Neural progenitor cell (in vitro differentiated cells): ENCODE results near the gene PLCL1. TPM values are rescaled to one million over a fixed set of nuclear protein-coding genes. Genes with fewer than 3 reads are reported as not detected.

Source experiments
- DNase-seq: peaks from one replicate; pipeline ENCODE4 v3.0.0-alpha.2; 2016; ENCODE audit warnings: low spot score
- H2AFZ ChIP-seq: fragments of 200-600 bp; sonication (generic); replicated peaks from 2 replicates; pipeline ENCODE4 v1.6.1; 2016; ENCODE audit warnings: antibody characterized with exemption
- H3F3A ChIP-seq: fragments of 200-600 bp; sonication (generic); 2 replicates; pipeline ENCODE4 v1.6.1; 2016; ENCODE audit warnings: antibody characterized with exemption, low read depth
- H3K27ac ChIP-seq: fragments of 200-600 bp; sonication (generic); 2 replicates; pipeline ENCODE4 v1.5.1; 2016; ENCODE audit warnings: mild to moderate bottlenecking
- H3K27me3 ChIP-seq: fragments of 200-600 bp; sonication (generic); 2 replicates; pipeline ENCODE4 v1.6.1; 2016; ENCODE audit warnings: mild to moderate bottlenecking, moderate library complexity
- H3K36me3 ChIP-seq: fragments of 200-600 bp; sonication (generic); 2 replicates; pipeline ENCODE4 v1.5.1; 2016
- H3K4me1 ChIP-seq: fragments of 200-600 bp; sonication (generic); 2 replicates; pipeline ENCODE4 v1.6.1; 2016; ENCODE audit warnings: mixed run types
- H3K4me2 ChIP-seq: fragments of 200-600 bp; sonication (generic); 2 replicates; pipeline ENCODE4 v1.6.1; 2016
- H3K4me3 ChIP-seq: fragments of 200-600 bp; sonication (generic); 2 replicates; pipeline ENCODE4 v1.5.1; 2016
- H3K79me2 ChIP-seq: fragments of 200-600 bp; sonication (generic); 2 replicates; pipeline ENCODE4 v1.6.1; 2016; ENCODE audit warnings: low read depth
- H3K9ac ChIP-seq: fragments of 200-600 bp; sonication (generic); 2 replicates; pipeline ENCODE4 v1.6.1; 2016
- H3K9me3 ChIP-seq: fragments of 200-600 bp; sonication (generic); 2 replicates; pipeline ENCODE4 v1.5.1; 2016; ENCODE audit warnings: low read depth
- H4K20me1 ChIP-seq: fragments of 200-600 bp; sonication (generic); 2 replicates; pipeline ENCODE4 v1.6.1; 2016; ENCODE audit warnings: low read depth
- H3K27ac Mint-ChIP-seq: 3 replicates; pipeline ENCODE4 v1.8.0; 2021; ENCODE audit warnings: mixed read lengths
- H3K27me3 Mint-ChIP-seq: 2 replicates; pipeline ENCODE4 v1.8.0; 2022; ENCODE audit warnings: low read depth, mild to moderate bottlenecking, inconsistent platforms, moderate library complexity, mixed read lengths; ENCODE audit not compliant: insufficient read depth
- H3K36me3 Mint-ChIP-seq: 3 replicates; pipeline ENCODE4 v1.8.0; 2021; ENCODE audit warnings: mixed read lengths
- H3K4me1 Mint-ChIP-seq: 3 replicates; pipeline ENCODE4 v1.8.0; 2021; ENCODE audit warnings: mixed read lengths
- H3K4me3 Mint-ChIP-seq: 3 replicates; pipeline ENCODE4 v1.8.0; 2021; ENCODE audit warnings: mild to moderate bottlenecking, moderate library complexity, mixed read lengths
- H3K9me3 Mint-ChIP-seq: 3 replicates; pipeline ENCODE4 v1.8.0; 2020; ENCODE audit warnings: mixed read lengths
- CTCF ChIP-seq: fragments of 200-600 bp; sonication (generic); IDR thresholded peaks from 2 replicates; pipeline ENCODE4 v1.5.1; 2017; ENCODE audit warnings: antibody characterized with exemption, mild to moderate bottlenecking
- EZH2 ChIP-seq: fragments of 200-600 bp; sonication (generic); IDR thresholded peaks from 2 replicates; pipeline ENCODE4 v1.6.1; 2017; ENCODE audit warnings: antibody characterized with exemption, mild to moderate bottlenecking, moderate library complexity
- EZH2phosphoT487 ChIP-seq: fragments of 200-600 bp; sonication (generic); IDR thresholded peaks from 2 replicates; pipeline ENCODE4 v1.6.1; 2017; ENCODE audit warnings: antibody characterized with exemption
- total RNA-seq: library from RNA; depleted of rRNA; stranded (reverse); fragments of >200 nt; gene quantifications from 2 replicates; pipeline ENCODE4 v1.2.3, GENCODE V29; 2015; ENCODE audit warnings: low replicate concordance

The PLCL1 gene
- total RNA-seq, 1 donor from 2014 or later: 0.41 TPM

GRCh38 chr2:197795277-197795676 is 9.1 kb upstream of the PLCL1 start:
- Histone ChIP-seq H3K79me2 (no peaks in the 10 kb centered on the region), H3F3A (no peaks in the 10 kb centered on the region), H3K27ac (no peak overlapping the region), H3K4me2 (no peak overlapping the region), H3K4me3 (no peak overlapping the region), H4K20me1 (no peaks in the 10 kb centered on the region), H3K27me3 (peaks cover 18% of the 10 kb centered on the region), H3K4me1 (no peaks in the 10 kb centered on the region), H3K9ac (no peak overlapping the region), H2AFZ (no peak overlapping the region), H3K9me3 (no peaks in the 10 kb centered on the region), H3K36me3 (no peaks in the 10 kb centered on the region)
- TF ChIP-seq EZH2phosphoT487: no peak
- TF ChIP-seq CTCF: no peak
- no peak for TF ChIP-seq EZH2
- Mint-ChIP-seq H3K4me3 (no peak overlapping the region), H3K27ac (no peak overlapping the region), H3K9me3 (peaks cover 7% of the 10 kb centered on the region), H3K4me1 (peaks cover 3% of the 10 kb centered on the region), H3K27me3 (no peaks in the 10 kb centered on the region), H3K36me3 (no peaks in the 10 kb centered on the region)
- DNase-seq: no peak

- Histone ChIP-seq H4K20me1 (no peaks in the 10 kb centered on the region), H3F3A (no peaks in the 10 kb centered on the region), H3K9me3 (no peaks in the 10 kb centered on the region), H3K4me3 (no peak overlapping the region), H3K9ac (no peak overlapping the region), H2AFZ (peak overlapping the region; percentile 26), H3K27ac (no peak overlapping the region), H3K4me1 (no peaks in the 10 kb centered on the region), H3K27me3 (peaks cover 41% of the 10 kb centered on the region), H3K79me2 (no peaks in the 10 kb centered on the region), H3K4me2 (no peak overlapping the region), H3K36me3 (no peaks in the 10 kb centered on the region)
- no peaks in the 10 kb centered on the region for H3K36me3 Mint-ChIP-seq
- H3K9me3 Mint-ChIP-seq: peaks cover 6% of the 10 kb centered on the region
- H3K27me3 Mint-ChIP-seq: peaks cover 7% of the 10 kb centered on the region
- H3K27ac Mint-ChIP-seq: no peak overlapping the region
- TF ChIP-seq CTCF (no peak), EZH2phosphoT487 (no peak), EZH2 (no peak)
- DNase-seq: no peak
- no peak overlapping the region for H3K4me3 Mint-ChIP-seq
- peaks cover 4% of the 10 kb centered on the region for H3K4me1 Mint-ChIP-seq
Measured at GRCh38 chr2:197798187-197798586, 6.2 kb upstream of the PLCL1 start.

- DNase-seq: no peak
- Histone ChIP-seq H3K4me1 (peaks cover 3% of the 10 kb centered on the region), H4K20me1 (no peaks in the 10 kb centered on the region), H3K79me2 (no peaks in the 10 kb centered on the region), H3F3A (peaks cover 5% of the 10 kb centered on the region), H2AFZ (no peak overlapping the region), H3K4me3 (no peak overlapping the region), H3K4me2 (no peak overlapping the region), H3K27ac (no peak overlapping the region), H3K9me3 (no peaks in the 10 kb centered on the region), H3K36me3 (no peaks in the 10 kb centered on the region), H3K9ac (no peak overlapping the region), H3K27me3 (peaks cover 44% of the 10 kb centered on the region)
- Mint-ChIP-seq H3K4me1 (peaks cover 8% of the 10 kb centered on the region), H3K36me3 (no peaks in the 10 kb centered on the region), H3K4me3 (no peak overlapping the region), H3K27me3 (peaks cover 11% of the 10 kb centered on the region), H3K9me3 (peaks cover 5% of the 10 kb centered on the region), H3K27ac (no peak overlapping the region)
- TF ChIP-seq EZH2phosphoT487 (no peak), EZH2 (no peak), CTCF (no peak)
Measured at GRCh38 chr2:197799068-197799467, 5.3 kb upstream of the PLCL1 start.
